ENCODE measurements around the gene SUV39H2. TPM values are rescaled to one million over a fixed set of nuclear protein-coding genes. Genes with fewer than 3 reads are reported as not detected.

Gene SUV39H2, protein sequence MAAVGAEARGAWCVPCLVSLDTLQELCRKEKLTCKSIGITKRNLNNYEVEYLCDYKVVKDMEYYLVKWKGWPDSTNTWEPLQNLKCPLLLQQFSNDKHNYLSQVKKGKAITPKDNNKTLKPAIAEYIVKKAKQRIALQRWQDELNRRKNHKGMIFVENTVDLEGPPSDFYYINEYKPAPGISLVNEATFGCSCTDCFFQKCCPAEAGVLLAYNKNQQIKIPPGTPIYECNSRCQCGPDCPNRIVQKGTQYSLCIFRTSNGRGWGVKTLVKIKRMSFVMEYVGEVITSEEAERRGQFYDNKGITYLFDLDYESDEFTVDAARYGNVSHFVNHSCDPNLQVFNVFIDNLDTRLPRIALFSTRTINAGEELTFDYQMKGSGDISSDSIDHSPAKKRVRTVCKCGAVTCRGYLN
- total RNA-seq (2014; rRNA removed) (6.4 and 6.9 TPM in 2 replicates), Bru-seq, nascent RNA (percentile 60 among the genes with signal in this experiment), BruChase-seq, experiment 1, labeled RNA remaining after a 6-hour chase (percentile 65 among the genes with signal in this experiment), BruChase-seq, experiment 2, labeled RNA remaining after a 2-hour chase (percentile 58 among the genes with signal in this experiment)
- long read RNA-seq, partial matches to known transcripts = 0 of 9 reads
- long read RNA-seq, other reads (novel, unspliced or antisense) = 7 of 9 reads

DNA sequence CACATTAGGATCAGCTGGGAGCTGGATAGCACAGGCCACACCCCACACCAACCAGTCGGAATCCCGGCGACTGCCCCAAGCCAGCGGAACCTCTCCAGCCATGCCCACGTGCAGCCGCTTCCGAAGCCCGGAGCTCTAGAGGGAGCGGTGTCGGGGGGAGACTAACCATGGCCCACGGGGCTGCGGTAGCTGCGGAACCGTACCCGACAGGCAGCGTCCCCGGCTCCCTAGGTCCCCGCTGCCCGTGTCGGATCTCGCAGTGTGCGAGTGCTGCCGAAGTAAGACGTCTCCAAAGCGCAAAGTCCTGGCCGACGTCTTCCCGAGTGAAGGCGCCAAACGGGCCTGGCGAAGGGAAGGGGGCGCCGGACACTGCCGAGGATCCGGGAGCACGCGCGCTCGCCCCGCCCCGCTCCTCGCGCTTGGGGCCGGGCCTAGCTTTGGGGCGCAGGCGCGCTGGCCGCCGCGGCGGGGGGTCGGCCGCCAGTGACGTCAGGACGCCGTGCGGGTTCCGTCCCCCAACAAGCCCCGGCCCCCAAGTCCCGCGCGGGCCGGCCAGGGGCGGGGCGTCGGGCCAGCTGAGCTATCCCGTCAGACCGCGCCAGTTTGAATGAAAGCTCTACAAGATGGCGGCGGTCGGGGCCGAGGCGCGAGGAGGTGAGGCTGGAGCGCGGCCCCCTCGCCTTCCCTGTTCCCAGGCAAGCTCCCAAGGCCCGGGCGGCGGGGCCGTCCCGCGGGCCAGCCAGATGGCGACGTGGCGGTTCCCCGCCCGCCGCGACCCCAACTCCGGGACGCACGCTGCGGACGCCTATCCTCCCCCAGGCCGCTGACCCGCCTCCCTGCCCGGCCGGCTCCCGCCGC is at the start of gene SUV39H2:
Gene SUV39H2 (plus strand): TSS at position 601 of the 858 bp plus-strand sequence. CDS start 23 bp downstream, at position 624.
- H3K79me2 ChIP-seq (ENCODE audit: low read length) = peaks cover 64% of the 10 kb centered on the region
- peak; percentile 86 for DNase-seq
- ATAC-seq = peak; percentile 86
- peak within 1 kb of the TSS; percentile 86 for H3K4me3 ChIP-seq (ENCODE audit: low read length)
- ChIA-PET POLR2A (ENCODE audit: unreplicated experiment) (interaction anchor here (0.6 kb wide), 1 partner anchor 75 kb away, joined by 5 read pairs; no protein-coding TSS in a partner anchor), CTCF (interaction anchor here (0.6 kb wide), 1 partner anchor 11 kb away, joined by 4 read pairs; no protein-coding TSS in a partner anchor)
- H3K27me3 ChIP-seq (ENCODE audit: low read length) = no peaks in the 10 kb centered on the region
- H3K4me2 ChIP-seq (ENCODE audit: low read length) = peak within 1 kb of the TSS; percentile 94
- peaks cover 20% of the 10 kb centered on the region for H3K4me1 ChIP-seq (ENCODE audit: insufficient read depth, low read length)
- no peaks in the 10 kb centered on the region for H3F3A ChIP-seq (ENCODE audit: low read length, unreplicated experiment)
- peak within 1 kb of the TSS; percentile 87 for H3K27ac ChIP-seq (ENCODE audit: low read length)
- BruUV-seq (replicated peaks) = TSS peak; percentile 68
- no peak for TF ChIP-seq EZH2 (IDR thresholded peaks at IDR 0.05; ENCODE audit: low read length, unreplicated experiment)
- TF ChIP-seq EZH2phosphoT487 (IDR thresholded peaks at IDR 0.05; ENCODE audit: borderline replicate concordance, low read length) = no peak
- TF ChIP-seq, protein P1, sequence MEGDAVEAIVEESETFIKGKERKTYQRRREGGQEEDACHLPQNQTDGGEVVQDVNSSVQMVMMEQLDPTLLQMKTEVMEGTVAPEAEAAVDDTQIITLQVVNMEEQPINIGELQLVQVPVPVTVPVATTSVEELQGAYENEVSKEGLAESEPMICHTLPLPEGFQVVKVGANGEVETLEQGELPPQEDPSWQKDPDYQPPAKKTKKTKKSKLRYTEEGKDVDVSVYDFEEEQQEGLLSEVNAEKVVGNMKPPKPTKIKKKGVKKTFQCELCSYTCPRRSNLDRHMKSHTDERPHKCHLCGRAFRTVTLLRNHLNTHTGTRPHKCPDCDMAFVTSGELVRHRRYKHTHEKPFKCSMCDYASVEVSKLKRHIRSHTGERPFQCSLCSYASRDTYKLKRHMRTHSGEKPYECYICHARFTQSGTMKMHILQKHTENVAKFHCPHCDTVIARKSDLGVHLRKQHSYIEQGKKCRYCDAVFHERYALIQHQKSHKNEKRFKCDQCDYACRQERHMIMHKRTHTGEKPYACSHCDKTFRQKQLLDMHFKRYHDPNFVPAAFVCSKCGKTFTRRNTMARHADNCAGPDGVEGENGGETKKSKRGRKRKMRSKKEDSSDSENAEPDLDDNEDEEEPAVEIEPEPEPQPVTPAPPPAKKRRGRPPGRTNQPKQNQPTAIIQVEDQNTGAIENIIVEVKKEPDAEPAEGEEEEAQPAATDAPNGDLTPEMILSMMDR (conservative IDR thresholded peaks at IDR 0.05; ENCODE audit: low read depth, low read length) = no peak
- no peaks in the 10 kb centered on the region for H3K9me2 ChIP-seq (replicated peaks; ENCODE audit: low read length)
- peak within 1 kb of the TSS; percentile 98 for H3K9ac ChIP-seq (ENCODE audit: low read length)
- peaks cover 10% of the 10 kb centered on the region; the same call in 1 of the 2 replicates for H4K20me1 ChIP-seq (ENCODE audit: low read length)
- peak within 1 kb of the TSS; percentile 75 for H2AFZ ChIP-seq (ENCODE audit: low read length)
- intact Hi-C loops (cut with micrococcal nuclease) = no loop called here
- no peaks in the 10 kb centered on the region for H3K36me3 ChIP-seq (ENCODE audit: low read depth, low read length)
- no peaks in the 10 kb centered on the region for H3K9me3 ChIP-seq (ENCODE audit: low read length)

DNA sequence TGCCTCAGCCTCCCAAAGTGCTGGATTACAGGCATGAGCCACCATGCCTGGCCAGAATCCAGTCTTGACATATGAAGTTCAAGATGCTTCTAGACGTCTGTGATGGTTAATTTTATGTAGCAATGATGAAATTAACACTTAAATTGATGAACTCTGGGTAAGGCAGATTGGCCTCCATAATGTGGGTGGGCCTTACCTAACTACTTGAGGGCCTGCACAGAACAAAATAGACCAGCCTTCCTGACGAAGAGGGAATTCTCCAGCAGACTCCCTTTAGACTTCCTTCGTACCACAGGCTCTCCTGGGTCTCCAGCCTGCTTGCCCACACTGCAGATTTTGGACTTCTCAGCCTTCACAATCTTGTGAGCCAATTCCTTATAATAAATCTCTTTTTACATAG is 45.6 kb upstream of the SUV39H2 start:
- no peaks in the 10 kb centered on the region for H4K20me1 ChIP-seq (ENCODE audit: low read length)
- peaks cover 6% of the 10 kb centered on the region; the same call in 1 of the 2 replicates for H3K4me1 ChIP-seq (ENCODE audit: insufficient read depth, low read length)
- no peak overlapping the region for H2AFZ ChIP-seq (ENCODE audit: low read length)
- H3K9me2 ChIP-seq (replicated peaks; ENCODE audit: low read length) = no peaks in the 10 kb centered on the region
- CTCF ChIA-PET = no interaction called here
- intact Hi-C loops (cut with micrococcal nuclease) = no loop called here
- no peaks in the 10 kb centered on the region for H3K9me3 ChIP-seq (ENCODE audit: low read length)
- H3K79me2 ChIP-seq (ENCODE audit: low read length) = 0 out of 2 replicates have a peak, but pooled peaks cover under 1% of the 10 kb centered on the region
- H3K9ac ChIP-seq (ENCODE audit: low read length) = no peak overlapping the region
- H3F3A ChIP-seq (ENCODE audit: low read length, unreplicated experiment) = no peaks in the 10 kb centered on the region
- H3K36me3 ChIP-seq (ENCODE audit: low read depth, low read length) = no peaks in the 10 kb centered on the region
- DNase-seq (no peak), ATAC-seq (no peak)
- no peak for TF ChIP-seq EZH2 (IDR thresholded peaks at IDR 0.05; ENCODE audit: low read length, unreplicated experiment)
- no peak for TF ChIP-seq EZH2phosphoT487 (IDR thresholded peaks at IDR 0.05; ENCODE audit: borderline replicate concordance, low read length)
- TF ChIP-seq, protein P1 (conservative IDR thresholded peaks at IDR 0.05; ENCODE audit: low read depth, low read length) = no peak
- no peaks in the 10 kb centered on the region for H3K27me3 ChIP-seq (ENCODE audit: low read length)
- no peak overlapping the region for H3K4me3 ChIP-seq (ENCODE audit: low read length)
- BruUV-seq (replicated peaks) = no TSS peak
- POLR2A ChIA-PET (ENCODE audit: unreplicated experiment) = no interaction called here
- no peak overlapping the region for H3K27ac ChIP-seq (ENCODE audit: low read length)
- no peak overlapping the region for H3K4me2 ChIP-seq (ENCODE audit: low read length)

Data from PC-3 (cell line).